Measurements from ENCODE around the gene NFKB1.

Gene NFKB1

GRCh38 chr4:102527695-102528283 lies 26.6 kb downstream of the NFKB1 start:
- DNase-seq (ENCODE audit: extremely low spot score, insufficient read length, low read depth) (no peak), FAIRE-seq (peak; percentile 73)

GRCh38 chr4:102529977-102530376 lies 28.8 kb downstream of the NFKB1 start:
- DNase-seq (ENCODE audit: extremely low spot score, insufficient read length, low read depth) (no peak), FAIRE-seq (no peak)

GRCh38 chr4:102530986-102531385 lies 29.8 kb downstream of the NFKB1 start:
- DNase-seq (ENCODE audit: extremely low spot score, insufficient read length, low read depth): no peak
- no peak for FAIRE-seq

GRCh38 chr4:102531462-102531861 lies 30.3 kb downstream of the NFKB1 start:
- FAIRE-seq: peak; percentile 12
- DNase-seq (ENCODE audit: extremely low spot score, insufficient read length, low read depth): no peak

- DNase-seq (ENCODE audit: extremely low spot score, insufficient read length, low read depth) (no peak), FAIRE-seq (no peak)
These were observed 32.2 kb downstream of the NFKB1 start for GRCh38 chr4:102533348-102533747.

- DNase-seq (ENCODE audit: extremely low spot score, insufficient read length, low read depth): no peak
These were observed 32.7 kb downstream of the NFKB1 start for GRCh38 chr4:102533904-102534303.

GRCh38 chr4:102534845-102535244 lies 33.7 kb downstream of the NFKB1 start:
- FAIRE-seq: no peak
- no peak for DNase-seq (ENCODE audit: extremely low spot score, insufficient read length, low read depth)

More at GRCh38 chr4:102533904-102534303, 32.7 kb downstream of the NFKB1 start:
- no peak for FAIRE-seq

- DNase-seq (ENCODE audit: extremely low spot score, insufficient read length, low read depth): no peak
- peak; percentile 72 for FAIRE-seq
These were observed 34.4 kb downstream of the NFKB1 start for GRCh38 chr4:102535398-102536082.

GRCh38 chr4:102536768-102537167 lies 35.6 kb downstream of the NFKB1 start:
- FAIRE-seq (no peak), DNase-seq (ENCODE audit: extremely low spot score, insufficient read length, low read depth) (no peak)

- DNase-seq (ENCODE audit: extremely low spot score, insufficient read length, low read depth) (no peak), FAIRE-seq (no peak)
These were observed 36.1 kb downstream of the NFKB1 start for GRCh38 chr4:102537269-102537668.

- FAIRE-seq: peak; percentile 15
These were observed 40.5 kb downstream of the NFKB1 start for GRCh38 chr4:102541697-102542096.

GRCh38 chr4:102543030-102543928 lies 42.1 kb downstream of the NFKB1 start:
- FAIRE-seq: peak; percentile 86
- no peak for DNase-seq (ENCODE audit: extremely low spot score, insufficient read length, low read depth)

More at GRCh38 chr4:102541697-102542096, 40.5 kb downstream of the NFKB1 start:
- DNase-seq (ENCODE audit: extremely low spot score, insufficient read length, low read depth): no peak

GRCh38 chr4:102546635-102547034 lies 45.5 kb downstream of the NFKB1 start:
- FAIRE-seq (peak; percentile 89), DNase-seq (ENCODE audit: extremely low spot score, insufficient read length, low read depth) (no peak)

- FAIRE-seq (no peak), DNase-seq (ENCODE audit: extremely low spot score, insufficient read length, low read depth) (no peak)
These were observed 46.8 kb downstream of the NFKB1 start for GRCh38 chr4:102547973-102548372.

- no peak for FAIRE-seq
- DNase-seq (ENCODE audit: extremely low spot score, insufficient read length, low read depth): no peak
These were observed 50.9 kb downstream of the NFKB1 start for GRCh38 chr4:102551958-102552565.

GRCh38 chr4:102552781-102553180 lies 51.6 kb downstream of the NFKB1 start:
- FAIRE-seq (peak; percentile 62), DNase-seq (ENCODE audit: extremely low spot score, insufficient read length, low read depth) (no peak)

- no peak for DNase-seq (ENCODE audit: extremely low spot score, insufficient read length, low read depth)
- FAIRE-seq: no peak
These were observed 52.8 kb downstream of the NFKB1 start for GRCh38 chr4:102553982-102554381.

- FAIRE-seq (no peak), DNase-seq (ENCODE audit: extremely low spot score, insufficient read length, low read depth) (no peak)
These were observed 53.3 kb downstream of the NFKB1 start for GRCh38 chr4:102554482-102554881.

- DNase-seq (ENCODE audit: extremely low spot score, insufficient read length, low read depth): no peak
- FAIRE-seq: no peak
These were observed 53.8 kb downstream of the NFKB1 start for GRCh38 chr4:102554992-102555391.

- FAIRE-seq (peak; percentile 60), DNase-seq (ENCODE audit: extremely low spot score, insufficient read length, low read depth) (no peak)
These were observed 56.5 kb downstream of the NFKB1 start for GRCh38 chr4:102557636-102558035.
